Stimulated activated CD8-positive, alpha-beta memory T cell treated with anti-CD3 and anti-CD28 coated beads, Interleukin-2, amount 100 ng/mL, for 1 hour (primary cell): ENCODE measurements around the gene GPR15LG.
"Not testable (repeated sequence)": the region's sequence is repeated elsewhere in the genome, so short reads cannot be mapped to it uniquely, and the experiment has no call there.

Experiments used
- DNase-seq, 2 donors: peaks; one replicate each; pipeline ENCODE4 v3.0.0-alpha.2; 2020; ENCODE audit warnings: low read depth in 2 of 2

Gene GPR15LG

DNA sequence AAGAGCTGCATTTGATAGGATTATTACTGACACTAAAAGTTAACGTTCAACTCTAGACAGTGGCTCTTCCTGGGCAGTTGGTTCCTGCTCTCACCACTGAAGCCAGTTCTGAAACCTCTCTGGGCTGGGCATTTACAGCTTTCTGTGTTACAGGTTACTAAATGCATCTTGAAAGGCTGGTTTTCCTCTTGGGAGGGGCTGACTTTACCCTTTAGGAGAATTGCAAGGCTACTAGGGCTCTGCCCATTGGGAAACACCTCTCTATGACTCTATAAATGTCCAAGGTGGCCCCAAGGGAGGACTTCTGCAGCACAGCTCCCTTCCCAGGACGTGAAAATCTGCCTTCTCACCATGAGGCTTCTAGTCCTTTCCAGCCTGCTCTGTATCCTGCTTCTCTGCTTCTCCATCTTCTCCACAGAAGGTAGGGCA, at the start of gene GPR15LG:
Gene GPR15LG, plus strand, starts transcription at position 301 of the 429 bp plus-strand sequence. Its CDS starts 51 bp downstream, at position 352.
- no peak for DNase-seq

DNA sequence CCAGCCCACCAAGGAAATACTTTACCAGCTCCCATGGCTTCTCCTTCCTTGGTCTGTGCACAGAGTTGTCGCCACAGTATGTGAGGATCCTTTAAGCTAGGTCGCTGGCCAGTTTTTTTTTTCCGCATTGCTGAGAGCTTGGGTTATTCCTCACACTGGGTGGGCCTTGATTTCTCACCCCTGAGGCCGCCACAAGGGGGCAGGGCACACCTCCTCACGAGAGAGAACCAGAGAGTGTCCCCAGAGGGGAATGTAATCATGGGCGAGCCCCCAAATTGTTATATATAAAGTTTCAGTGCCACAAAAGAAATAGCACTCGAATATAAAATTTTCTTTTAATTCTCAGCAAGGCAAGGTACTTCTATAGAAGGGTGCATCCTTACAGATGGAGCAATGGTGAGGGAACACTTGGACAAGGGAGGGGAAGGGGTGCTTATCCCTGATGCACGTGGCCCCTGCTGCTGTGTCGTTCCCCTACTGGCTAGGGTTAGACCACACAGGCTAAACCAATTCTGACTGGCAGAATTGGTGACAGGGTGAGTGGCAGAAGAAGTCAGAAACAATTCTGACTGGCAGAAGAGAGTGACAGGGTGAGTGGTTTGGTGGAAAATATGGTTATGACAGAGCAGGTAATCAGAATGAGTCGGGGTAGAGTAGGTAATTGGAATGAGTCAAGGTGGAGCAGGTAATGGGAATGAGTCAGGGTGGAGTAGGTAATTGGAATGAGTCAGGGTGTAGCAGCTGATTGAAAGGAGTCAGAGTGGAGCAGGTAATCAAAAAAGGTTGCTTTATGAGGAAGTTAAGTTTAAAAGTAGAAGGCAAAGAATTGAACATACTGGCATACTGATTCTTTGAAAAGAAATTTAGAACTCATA, 47.5 kb upstream of the GPR15LG start:
- DNase-seq = not testable (repeated sequence)

DNA sequence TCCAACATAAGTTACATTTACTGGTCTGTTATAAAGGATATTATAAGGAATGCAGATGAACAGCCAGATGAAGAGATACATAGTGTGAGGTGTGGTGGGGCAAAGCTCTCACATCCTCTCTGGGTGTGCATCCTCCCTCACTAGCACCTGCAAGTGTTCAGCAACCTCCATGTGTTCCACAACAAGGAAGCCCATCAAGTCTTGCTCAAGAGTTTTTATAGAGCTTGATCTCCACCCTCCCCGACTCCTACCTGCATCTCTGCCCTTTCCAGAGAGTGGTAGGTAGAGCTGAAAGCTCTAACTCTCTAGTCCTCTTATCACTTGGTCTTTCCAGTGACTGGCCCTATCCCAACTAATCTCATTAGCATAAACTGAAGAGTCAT, 46.8 kb upstream of the GPR15LG start:
- no peak for DNase-seq

DNA sequence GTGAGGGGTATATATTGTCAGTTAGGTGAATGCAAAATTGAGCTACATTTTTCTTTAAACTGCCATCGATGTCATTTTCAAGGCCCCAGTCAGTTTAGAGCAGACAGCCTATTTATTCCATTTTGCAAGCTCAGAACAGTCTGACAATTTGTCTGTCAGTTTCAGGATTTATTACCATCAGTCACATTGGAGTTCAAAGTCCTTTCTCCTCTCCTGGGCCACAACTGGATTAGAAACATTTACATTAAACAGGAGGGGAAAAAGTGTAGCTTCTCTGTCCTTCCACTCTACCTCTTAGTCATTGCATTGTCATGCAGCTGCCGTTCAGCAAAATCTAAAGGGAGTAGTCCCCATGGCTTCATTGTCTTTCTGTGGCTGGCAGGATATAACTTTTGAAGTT, 37.8 kb upstream of the GPR15LG start:
- DNase-seq = no peak

DNA sequence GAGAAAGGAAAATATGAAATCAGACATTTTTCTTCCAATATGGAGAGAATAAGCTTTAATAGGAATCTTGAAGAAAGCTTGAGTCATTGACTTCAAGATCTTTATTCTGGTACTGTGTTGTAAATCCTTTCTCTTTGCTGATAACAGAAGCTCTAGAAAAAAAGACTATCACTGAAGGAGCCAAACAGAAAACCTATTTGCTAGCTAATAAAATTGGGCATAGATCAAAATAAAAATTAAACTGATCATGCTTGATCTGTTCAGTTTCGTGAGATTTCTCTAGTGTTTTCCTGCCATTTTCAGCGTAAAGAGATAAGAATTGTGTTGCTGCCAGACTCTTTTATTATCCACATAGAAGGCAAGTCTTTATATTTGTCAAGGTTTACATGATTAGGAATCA, 35.8 kb upstream of the GPR15LG start:
- DNase-seq = no peak

DNA sequence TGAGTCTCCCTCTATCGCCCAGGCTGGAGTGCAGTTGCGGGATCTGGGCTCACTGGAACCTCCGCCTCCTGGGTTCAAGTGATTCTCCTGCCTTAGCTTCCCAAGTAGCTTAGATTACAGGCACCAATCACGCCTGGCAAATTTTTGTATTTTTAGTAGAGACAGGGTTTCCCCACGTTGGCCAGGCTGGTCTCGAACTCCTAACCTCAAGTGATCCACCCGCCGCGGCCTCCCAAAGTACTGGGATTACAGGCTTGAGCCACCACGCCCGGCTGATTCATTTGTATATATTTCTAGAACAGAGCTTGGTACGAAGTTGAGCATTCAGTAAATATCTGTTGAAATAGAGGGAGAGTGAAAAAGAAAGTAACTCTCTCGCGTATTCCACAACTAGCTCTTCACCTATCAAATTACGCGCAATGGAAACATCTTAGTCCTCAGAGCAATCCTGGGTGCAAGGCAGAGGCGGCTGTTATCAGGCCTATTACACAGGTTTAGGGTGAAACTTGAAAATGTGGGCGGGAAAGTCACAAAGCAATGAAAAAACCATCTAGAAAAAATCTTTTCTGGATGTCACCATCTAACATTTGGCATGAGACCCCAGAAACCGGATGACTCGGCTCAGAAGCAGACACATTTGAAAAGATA, 35.0 kb upstream of the GPR15LG start:
- no peak for DNase-seq

DNA sequence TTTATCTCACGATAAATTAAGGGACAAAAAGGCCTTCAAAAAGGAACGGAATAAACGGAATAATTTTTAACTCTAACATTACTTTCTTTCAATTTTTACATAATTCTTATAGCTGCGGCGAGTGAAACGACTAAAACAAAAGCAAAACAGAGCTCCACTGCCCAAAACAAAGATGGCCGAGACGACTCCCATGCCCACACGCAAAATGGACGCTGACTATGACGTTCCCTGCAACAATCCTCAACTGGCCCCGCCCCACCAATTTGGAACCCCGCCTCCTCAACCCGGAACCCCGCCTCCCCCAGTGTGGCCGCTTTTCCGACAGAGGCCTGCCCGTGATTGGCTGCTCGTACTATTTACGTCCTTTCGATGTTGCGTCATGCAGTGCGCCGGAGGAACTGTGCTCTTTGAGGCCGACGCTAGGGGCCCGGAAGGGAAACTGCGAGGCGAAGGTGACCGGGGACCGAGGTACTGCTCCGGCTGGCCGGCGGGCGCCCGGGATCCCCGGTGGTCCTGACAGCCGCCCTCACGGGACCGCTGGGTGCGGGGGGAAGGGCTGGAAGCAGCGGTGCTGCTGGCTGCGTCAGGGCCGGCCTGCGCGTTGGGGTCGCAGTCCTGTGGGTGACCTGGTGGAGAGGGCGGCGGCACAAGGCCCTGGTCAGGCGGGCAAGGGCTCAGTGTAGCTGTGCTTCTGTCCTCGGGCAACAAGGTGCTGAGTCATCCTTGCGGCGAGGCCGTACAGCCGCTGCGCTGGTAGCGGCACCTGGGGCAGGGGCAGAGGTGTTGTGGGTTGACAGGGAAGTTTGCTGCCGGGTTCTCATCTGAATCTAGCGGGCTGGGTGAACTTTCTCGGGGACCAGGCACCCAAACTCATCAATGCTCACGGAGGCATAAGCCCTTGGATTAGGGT, 34.2 kb upstream of the GPR15LG start, which contains the start of gene GHITM:
Gene GHITM, plus strand, starts transcription at position 384 of the 910 bp plus-strand sequence. CDS start 1,992 bp downstream, outside the sequence.
- DNase-seq = peak; percentile 98 to 99

DNA sequence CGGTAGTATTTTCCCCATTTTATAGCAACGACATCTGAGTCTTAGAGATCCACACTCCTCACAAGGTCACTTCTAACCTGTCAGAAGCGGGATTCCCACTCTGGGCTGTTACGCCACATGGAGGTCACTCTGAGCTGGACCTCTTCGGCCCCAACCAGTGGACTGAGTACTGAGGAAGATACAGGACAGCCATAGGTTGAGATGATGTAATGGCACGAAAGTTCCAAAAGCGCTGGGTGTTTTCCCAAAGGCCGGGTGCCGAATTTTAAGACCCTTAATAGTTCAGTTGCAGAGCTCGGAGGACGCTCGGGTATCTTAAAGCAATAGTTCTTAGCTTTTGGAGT, 33.6 kb upstream of the GPR15LG start:
- DNase-seq = no peak

DNA sequence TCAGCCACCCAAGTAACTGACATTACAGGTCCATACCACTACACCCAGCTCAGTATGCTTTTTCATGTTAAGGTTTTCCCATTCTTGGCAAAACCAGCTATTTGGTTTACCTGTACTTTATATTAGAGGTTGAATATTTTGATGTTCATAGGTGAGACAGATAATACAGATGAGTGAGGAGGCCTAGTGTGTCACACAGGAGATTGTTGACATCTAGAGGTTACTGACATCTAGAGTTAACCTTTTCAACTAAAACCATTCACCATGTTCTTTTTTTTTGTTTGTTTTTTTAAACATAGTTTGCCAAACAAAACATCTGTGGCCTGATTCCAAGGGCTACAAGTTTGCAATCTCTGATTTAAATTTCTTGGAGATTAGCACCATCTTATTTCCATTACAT, 26.3 kb upstream of the GPR15LG start:
- no peak for DNase-seq

DNA sequence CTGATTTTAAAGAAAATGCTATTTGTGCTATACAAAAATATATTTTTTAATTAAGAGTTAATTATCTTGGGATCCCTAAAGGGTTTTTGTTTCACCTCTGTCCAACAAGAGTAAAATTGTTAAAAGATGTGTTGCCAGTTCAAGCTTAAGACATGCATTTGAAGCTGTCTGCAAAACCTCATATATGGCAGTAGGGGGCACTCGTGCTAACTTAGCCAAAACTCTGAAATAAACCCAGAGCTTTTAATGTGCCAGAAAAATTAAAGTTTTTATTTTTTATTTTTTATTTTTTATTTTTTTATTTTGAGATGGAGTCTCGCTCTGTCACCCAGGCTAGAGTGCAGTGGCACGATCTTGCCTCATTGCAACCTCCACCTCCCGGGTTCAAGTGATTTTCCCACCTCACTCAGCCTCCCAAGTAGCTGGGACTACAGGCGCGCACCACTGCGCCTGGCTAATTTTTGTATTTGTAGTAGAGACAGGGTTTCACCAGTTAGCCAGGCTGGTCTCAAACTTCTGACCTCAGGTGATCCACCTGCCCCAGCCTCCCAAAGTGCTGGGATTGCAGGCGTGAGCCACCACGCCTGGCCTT, 25.5 kb upstream of the GPR15LG start:
- not testable (repeated sequence) for DNase-seq

DNA sequence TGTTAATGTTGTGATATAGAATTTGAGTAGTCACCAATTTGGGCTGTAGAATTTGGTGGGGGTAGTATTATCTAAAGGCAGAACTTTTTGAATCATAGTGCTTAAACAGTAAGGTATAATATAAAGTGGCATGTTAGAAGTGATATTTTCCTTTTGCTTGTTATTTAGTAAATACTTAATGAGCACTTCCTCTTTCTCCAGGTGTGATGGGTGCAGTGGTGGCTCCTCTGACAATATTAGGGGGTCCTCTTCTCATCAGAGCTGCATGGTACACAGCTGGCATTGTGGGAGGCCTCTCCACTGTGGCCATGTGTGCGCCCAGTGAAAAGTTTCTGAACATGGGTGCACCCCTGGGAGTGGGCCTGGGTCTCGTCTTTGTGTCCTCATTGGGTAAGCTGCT, 23.7 kb upstream of the GPR15LG start:
- DNase-seq = no peak

DNA sequence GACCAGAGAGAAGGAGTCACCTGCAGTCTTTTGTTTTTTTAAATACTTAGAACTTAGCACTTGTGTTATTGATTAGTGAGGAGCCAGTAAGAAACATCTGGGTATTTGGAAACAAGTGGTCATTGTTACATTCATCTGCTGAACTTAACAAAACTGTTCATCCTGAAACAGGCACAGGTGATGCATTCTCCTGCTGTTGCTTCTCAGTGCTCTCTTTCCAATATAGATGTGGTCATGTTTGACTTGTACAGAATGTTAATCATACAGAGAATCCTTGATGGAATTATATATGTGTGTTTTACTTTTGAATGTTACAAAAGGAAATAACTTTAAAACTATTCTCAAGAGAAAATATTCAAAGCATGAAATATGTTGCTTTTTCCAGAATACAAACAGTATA, 20.8 kb upstream of the GPR15LG start:
- no peak for DNase-seq

DNA sequence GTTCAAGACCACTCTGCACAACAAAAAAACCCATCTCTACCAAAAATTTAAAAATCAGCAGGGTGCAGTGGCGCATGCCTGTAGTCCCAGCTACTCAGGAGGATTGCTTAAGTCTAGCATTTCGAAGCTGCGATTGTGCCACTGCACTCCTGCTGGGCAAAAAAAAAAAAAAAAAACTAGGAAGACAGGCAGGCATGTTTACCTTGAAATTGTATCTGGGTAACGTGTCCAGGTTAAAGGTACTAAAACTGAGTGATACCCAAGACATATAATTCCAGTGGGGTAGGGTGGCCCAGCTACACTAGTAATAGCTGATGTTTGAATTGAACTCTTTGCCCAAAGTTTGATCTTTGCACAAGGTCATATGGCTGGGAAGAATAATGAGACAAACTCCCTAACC, 18.1 kb upstream of the GPR15LG start:
- DNase-seq = no peak

DNA sequence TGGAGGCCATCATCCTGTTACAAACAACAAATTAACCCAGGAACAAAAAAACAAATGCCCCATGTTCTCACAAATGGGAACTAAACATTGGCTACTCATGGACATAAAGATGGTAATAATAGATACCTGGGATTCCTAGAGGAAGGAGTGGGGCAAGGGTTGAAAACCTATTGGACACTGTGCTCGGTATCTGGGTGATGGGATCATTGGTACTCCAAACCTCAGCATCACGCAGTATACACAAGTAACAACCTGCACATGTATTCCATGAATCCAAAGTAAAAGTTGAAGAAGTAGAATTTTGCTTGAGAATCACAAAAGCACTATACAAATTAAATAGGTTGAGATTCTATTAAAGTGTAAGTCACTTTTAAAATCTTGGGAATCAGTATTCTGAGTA, 17.6 kb upstream of the GPR15LG start:
- no peak for DNase-seq

DNA sequence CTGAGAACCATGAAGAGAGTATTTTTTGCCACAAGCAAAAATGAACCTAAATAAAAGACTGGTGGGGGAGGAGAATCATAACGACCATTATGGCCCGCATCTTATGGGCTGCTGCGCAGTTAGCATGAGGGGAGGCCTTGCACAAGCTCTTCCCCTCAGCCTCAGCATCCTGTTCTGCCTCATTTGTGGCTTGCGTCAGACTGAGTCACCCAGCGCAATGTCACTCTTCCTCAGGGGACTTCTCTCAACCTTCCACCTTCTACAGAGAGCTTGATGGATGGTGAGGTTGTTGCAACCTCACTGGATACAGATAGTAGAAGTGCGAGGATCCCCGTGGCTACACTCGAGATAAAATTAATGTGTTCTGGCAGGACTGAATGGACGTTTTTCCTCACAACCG, 16.8 kb upstream of the GPR15LG start:
- DNase-seq = no peak

DNA sequence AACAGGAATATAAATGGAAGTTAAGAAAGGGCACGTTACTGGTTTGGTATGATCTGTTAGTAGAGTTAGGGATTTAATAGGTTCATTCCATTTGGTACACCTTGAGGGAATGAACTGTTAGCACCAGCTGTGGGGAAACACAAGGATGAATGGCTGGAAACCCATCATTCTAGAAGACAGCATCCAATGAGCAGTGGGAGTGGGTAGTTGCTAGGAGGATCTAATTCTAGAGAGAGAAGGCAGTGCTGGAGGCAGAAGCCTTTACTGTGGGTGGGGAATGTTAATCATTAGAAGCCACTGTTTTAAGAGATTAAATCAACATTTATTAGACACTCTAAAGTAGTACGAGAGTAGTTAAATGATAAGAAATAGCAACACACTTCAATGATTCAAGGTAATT, 15.5 kb upstream of the GPR15LG start:
- no peak for DNase-seq

DNA sequence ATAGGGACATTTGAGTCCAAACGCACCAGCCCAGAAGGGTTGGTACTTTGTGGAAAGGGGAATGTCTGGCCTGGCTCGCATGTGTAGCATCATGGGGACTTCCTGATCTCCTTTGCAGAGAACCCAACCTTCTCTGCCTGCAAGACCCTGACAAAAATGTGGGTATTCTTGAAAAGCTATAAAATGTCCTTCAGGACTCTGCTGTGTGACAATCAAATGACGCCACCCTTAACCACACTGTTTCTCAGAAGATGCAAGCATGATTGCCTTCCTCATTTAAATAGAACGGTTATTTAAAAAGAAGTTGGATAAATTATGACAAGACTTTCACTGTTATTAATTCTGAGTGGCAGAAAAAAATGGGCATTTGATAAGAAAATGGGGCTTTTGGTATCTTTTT, 15.1 kb upstream of the GPR15LG start:
- no peak for DNase-seq

DNA sequence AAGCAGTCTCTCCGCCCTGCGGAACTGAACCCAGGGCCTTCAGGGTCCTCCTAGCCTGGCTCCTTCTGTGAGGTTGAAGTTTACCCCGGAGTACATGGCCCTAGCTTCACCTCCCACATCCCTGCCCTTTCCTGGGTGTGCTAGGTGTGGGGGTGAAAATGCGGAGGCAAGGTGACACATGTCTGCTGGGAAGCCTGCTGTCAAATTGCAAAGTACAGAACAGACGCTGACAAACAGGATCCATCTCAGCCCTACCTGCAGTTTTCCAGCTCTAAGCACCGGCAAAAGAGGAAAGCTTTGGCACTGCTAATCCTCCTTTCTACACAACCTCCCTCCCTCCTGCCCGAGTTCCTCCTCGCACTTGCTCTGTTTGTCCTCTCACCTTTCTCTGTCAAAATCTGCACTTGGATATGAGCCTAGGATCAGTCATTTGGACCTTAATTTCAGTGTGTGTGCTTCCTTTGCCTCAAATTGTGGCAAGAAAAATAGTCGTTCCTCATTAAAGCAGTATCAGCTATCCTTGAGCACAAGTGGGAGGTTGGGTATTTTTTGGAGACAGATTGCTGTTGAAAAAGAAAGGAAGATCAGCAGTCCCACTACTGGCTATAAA, 14.4 kb upstream of the GPR15LG start:
- DNase-seq = no peak

DNA sequence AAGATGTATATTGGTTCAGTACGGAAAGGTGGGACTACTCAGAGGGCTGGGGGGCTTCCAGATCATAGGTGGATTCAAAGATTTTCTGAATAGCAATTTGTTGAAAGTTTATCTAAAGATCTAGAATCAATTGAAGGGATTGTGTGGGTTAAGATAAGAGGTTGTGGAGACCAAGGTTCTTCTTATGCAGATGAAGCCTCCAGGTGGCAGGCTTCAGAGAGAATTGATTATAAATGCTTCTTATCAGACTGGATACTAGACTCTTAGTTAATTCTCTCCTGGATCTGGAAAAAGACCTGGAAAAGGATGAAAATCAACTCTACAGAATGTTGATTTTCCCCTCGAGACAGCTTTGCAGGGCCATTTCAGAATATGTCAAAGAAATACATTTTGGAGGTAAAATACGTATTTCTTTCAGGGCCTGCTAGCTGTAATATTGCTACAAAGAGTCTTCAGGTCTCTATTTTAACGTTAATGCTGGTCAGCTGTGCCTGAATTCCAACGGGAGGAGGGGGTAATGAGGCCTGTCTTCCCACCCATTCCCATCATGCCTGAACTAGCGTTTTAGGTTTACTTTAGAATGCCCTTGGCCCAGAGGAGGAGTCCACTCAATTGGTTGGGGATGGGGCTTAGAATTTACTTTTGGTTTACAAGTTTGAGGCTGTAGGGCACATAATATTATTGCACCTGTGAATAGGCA, 12.8 kb upstream of the GPR15LG start:
- DNase-seq = no peak

DNA sequence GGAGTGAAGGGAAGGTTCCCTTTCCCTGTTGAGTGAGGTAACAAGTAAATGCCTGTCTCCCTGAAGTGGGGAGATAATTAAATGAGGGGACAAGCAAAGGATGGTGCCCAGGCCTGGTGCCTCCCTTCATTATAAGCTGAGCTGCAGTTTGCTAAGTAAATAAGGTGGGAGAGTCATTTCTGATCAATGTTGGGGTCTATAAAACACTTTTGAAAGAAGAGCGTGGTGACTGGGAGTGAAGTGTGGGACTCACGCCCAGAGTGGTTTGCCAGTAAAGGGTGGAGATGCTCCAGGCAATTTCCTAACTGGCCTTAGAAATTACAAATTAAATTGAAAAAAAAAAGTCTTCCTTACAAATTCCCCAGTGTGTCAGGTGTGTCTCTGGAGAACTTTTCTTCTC, 9.6 kb upstream of the GPR15LG start:
- no peak for DNase-seq

DNA sequence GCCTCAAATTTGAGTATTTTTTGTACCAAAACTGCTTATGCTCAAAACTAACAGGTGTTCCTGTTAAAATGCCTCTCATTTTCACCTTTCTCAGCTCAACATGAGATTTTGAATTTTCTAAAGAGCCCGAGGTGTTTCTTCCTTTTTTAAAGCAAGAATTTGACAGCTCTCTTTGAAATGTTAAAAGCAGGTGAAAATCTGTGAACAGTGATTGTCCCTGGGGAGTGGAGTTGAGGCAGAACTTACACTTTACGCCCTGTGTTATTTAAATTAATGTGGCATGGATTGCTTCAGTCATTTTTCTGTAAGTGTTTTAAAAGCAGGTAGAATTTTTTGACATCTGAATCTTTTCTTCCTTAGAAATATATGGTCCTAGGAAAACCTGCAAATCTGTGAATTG, 9.2 kb upstream of the GPR15LG start:
- DNase-seq = no peak
